RPMI8226 (cell line): ENCODE results near the gene HDAC3.

ENCODE experiments used
- DNase-seq: peaks from one replicate; pipeline ENCODE4 v3.0.0-alpha.2; 2015

HDAC3 gene

GRCh38 chr5:141636413-141637122, at the start of gene HDAC3, which contains the start of gene RELL2:
Gene HDAC3, minus strand, starts transcription at chr5:141636849. Its CDS starts 59 bp downstream, at chr5:141636790.
Gene RELL2, plus strand, starts transcription at chr5:141636997. Its CDS starts 1,229 bp downstream, at chr5:141638226.
- DNase-seq: peak; percentile 92

- no peak for DNase-seq
These were observed 48.9 kb upstream of the HDAC3 start for GRCh38 chr5:141685591-141685990.

GRCh38 chr5:141683596-141684141, 47.0 kb upstream of the HDAC3 start:
- DNase-seq: no peak

GRCh38 chr5:141681695-141682641, 45.3 kb upstream of the HDAC3 start, which contains the start of gene ARAP3:
Gene ARAP3, minus strand, starts transcription at chr5:141682230. Its CDS starts 1,744 bp downstream, at chr5:141680486.
- DNase-seq: peak; percentile 84

- DNase-seq: no peak
These were observed 44.6 kb upstream of the HDAC3 start for GRCh38 chr5:141681295-141681694.

GRCh38 chr5:141680751-141681201, 44.1 kb upstream of the HDAC3 start:
- no peak for DNase-seq

- DNase-seq: no peak
These were observed 43.5 kb upstream of the HDAC3 start for GRCh38 chr5:141680178-141680577.

- DNase-seq: peak; percentile 32
These were observed 40.8 kb upstream of the HDAC3 start for GRCh38 chr5:141677415-141677814.

GRCh38 chr5:141675672-141676071, 39.0 kb upstream of the HDAC3 start:
- DNase-seq: no peak

GRCh38 chr5:141674747-141675146, 38.1 kb upstream of the HDAC3 start:
- no peak for DNase-seq

- no peak for DNase-seq
These were observed 36.5 kb upstream of the HDAC3 start for GRCh38 chr5:141672841-141673813.

- DNase-seq: no peak
These were observed 35.6 kb upstream of the HDAC3 start for GRCh38 chr5:141672071-141672840.

- no peak for DNase-seq
These were observed 32.9 kb upstream of the HDAC3 start for GRCh38 chr5:141669520-141669919.

GRCh38 chr5:141668601-141669265, 32.1 kb upstream of the HDAC3 start:
- DNase-seq: no peak

- no peak for DNase-seq
These were observed 29.6 kb upstream of the HDAC3 start for GRCh38 chr5:141665995-141666940.

- peak; percentile 88 for DNase-seq
These were observed 28.2 kb upstream of the HDAC3 start for GRCh38 chr5:141664733-141665461.

GRCh38 chr5:141663506-141663905, 26.9 kb upstream of the HDAC3 start:
- DNase-seq: no peak

GRCh38 chr5:141662028-141662427, 25.4 kb upstream of the HDAC3 start:
- no peak for DNase-seq
